Measurements from ENCODE around the gene HOXC4. TPM values are rescaled to one million over a fixed set of nuclear protein-coding genes. Genes with fewer than 3 reads are reported as not detected.

HOXC4 gene
- total RNA-seq, 2 donors from 2014 or later: 1.00 to 1.1 TPM

DNA sequence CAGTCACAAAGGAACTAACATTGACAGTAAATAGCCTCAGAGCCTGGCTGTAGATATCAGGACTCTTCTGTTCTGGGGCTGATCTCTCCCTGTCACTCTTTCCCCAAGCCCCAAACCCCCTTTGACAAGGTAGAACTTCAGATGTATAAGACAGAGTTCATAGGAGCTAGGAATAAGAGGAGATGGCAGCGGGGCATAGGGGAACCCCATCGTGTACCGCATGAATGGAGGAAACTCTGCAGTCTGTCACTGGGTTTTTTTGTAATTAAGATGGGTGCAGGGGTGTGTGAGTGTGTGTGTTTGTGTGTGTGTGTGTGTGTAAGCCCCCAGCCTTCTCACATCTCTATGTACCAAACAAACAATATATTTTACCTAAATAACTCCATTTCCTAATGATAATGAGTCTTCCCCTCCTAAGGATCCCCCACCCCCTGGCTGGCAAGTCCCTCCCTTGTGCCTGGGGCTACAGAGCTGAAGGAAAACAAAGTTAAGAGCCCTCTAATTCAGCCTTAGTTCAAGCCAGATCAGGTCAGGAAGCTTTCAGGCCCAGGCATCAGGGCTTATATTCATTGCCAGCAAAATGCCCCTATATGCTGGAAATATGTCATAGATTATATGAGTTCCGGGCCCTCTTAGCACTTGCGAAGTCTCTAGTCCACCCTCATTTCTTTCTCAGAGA, 9.1 kb upstream of the HOXC4 start:
- H3K4me1 Mint-ChIP-seq (ENCODE audit: low read depth): peaks cover 5% of the 10 kb centered on the region
- no peak overlapping the region for H3K27ac Mint-ChIP-seq
- no peaks in the 10 kb centered on the region for H3K9me3 Mint-ChIP-seq
- H3K27me3 Mint-ChIP-seq (ENCODE audit: low read depth): peaks cover 97% of the 10 kb centered on the region
- no peak for ATAC-seq (replicated peaks in 1 of 2)
- no peak overlapping the region for H3K4me3 Mint-ChIP-seq
- no peaks in the 10 kb centered on the region for H3K36me3 Mint-ChIP-seq (ENCODE audit: insufficient read depth in 2 of 2)
- no peak for DNase-seq

DNA sequence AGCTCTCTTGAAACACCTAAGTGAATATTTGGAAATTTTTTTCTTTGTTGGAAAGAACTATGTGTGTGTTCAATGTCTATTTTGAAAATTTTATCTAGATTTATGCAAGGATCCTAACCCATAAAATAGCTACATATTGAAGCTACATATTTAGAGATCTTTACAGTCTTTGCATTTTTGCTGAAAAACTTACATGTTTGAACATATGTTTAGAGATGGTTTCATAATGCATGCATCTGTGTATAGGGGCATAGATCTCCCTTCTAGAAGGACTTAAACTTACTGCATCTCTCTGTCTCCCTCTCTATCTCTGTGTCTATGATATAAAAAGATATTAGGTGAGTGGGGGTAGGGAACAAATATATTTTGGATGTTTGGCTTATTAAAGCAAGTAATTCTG, 8.2 kb upstream of the HOXC4 start:
- DNase-seq: no peak
- Mint-ChIP-seq H3K36me3 (ENCODE audit: insufficient read depth in 2 of 2) (no peaks in the 10 kb centered on the region), H3K9me3 (no peaks in the 10 kb centered on the region), H3K27me3 (ENCODE audit: low read depth) (peaks cover 97% of the 10 kb centered on the region), H3K4me1 (ENCODE audit: low read depth) (peaks cover 12% of the 10 kb centered on the region), H3K27ac (no peak overlapping the region), H3K4me3 (no peak overlapping the region)
- no peak for ATAC-seq (replicated peaks in 1 of 2)

DNA sequence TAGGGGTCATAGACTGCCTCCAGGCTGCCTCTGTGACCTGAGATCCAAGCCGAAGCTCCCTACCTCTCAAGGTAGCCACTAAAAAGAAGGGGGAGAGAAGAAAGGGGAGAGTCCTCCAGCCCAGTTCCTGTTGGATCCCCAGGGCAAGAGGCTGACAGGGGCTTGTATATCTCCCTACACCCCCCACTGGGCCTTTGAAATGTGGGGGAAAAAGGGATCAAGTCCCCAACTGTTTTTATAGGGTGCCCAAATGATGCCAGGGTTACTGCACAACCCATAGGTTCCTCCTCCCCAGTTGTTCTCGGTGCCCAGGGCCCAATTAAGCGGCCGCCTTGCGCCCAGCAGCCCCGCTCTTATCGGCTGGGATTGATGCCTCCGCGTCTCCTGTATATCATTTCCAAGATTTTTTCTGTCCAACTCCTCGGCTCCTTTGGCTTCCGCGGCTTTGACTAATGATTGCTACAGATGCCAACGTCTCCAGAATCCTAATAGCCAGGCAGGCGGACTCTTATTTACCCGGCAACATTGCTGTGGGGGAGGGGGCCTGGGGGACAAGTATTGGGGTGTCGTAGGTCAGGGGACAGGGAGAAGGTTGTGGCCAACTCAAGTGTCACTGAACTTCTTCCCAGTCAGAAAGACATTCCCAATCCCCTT, 7.6 kb upstream of the HOXC4 start:
- H3K36me3 Mint-ChIP-seq (ENCODE audit: insufficient read depth in 2 of 2): no peaks in the 10 kb centered on the region
- H3K27ac Mint-ChIP-seq: no peak overlapping the region
- no peak for DNase-seq
- H3K27me3 Mint-ChIP-seq (ENCODE audit: low read depth): peaks cover 98% of the 10 kb centered on the region
- no peaks in the 10 kb centered on the region for H3K9me3 Mint-ChIP-seq
- ATAC-seq (replicated peaks in 1 of 2): no peak
- peaks cover 17% of the 10 kb centered on the region for H3K4me1 Mint-ChIP-seq (ENCODE audit: low read depth)
- H3K4me3 Mint-ChIP-seq: no peak overlapping the region

GRCh38 chr12:54046809-54047159, 6.9 kb upstream of the HOXC4 start:
- peak overlapping the region; percentile 63 to 65 for H3K4me3 Mint-ChIP-seq
- DNase-seq (no peak), ATAC-seq (replicated peaks in 1 of 2) (no peak)
- H3K9me3 Mint-ChIP-seq: no peaks in the 10 kb centered on the region
- H3K4me1 Mint-ChIP-seq (ENCODE audit: low read depth): peaks cover 25% of the 10 kb centered on the region
- peaks cover 100% of the 10 kb centered on the region for H3K27me3 Mint-ChIP-seq (ENCODE audit: low read depth)
- H3K36me3 Mint-ChIP-seq (ENCODE audit: insufficient read depth in 2 of 2): no peaks in the 10 kb centered on the region
- H3K27ac Mint-ChIP-seq: no peak overlapping the region

- ATAC-seq (replicated peaks in 1 of 2) (no peak), DNase-seq (no peak)
- H3K36me3 Mint-ChIP-seq (ENCODE audit: insufficient read depth in 2 of 2): no peaks in the 10 kb centered on the region
- H3K27me3 Mint-ChIP-seq (ENCODE audit: low read depth): peaks cover 100% of the 10 kb centered on the region
- no peaks in the 10 kb centered on the region for H3K9me3 Mint-ChIP-seq
- H3K4me3 Mint-ChIP-seq: peak overlapping the region; percentile 63 to 65
- no peak overlapping the region for H3K27ac Mint-ChIP-seq
- peaks cover 30% of the 10 kb centered on the region for H3K4me1 Mint-ChIP-seq (ENCODE audit: low read depth)
Observed at GRCh38 chr12:54047160-54047963, 6.3 kb upstream of the HOXC4 start.

DNA sequence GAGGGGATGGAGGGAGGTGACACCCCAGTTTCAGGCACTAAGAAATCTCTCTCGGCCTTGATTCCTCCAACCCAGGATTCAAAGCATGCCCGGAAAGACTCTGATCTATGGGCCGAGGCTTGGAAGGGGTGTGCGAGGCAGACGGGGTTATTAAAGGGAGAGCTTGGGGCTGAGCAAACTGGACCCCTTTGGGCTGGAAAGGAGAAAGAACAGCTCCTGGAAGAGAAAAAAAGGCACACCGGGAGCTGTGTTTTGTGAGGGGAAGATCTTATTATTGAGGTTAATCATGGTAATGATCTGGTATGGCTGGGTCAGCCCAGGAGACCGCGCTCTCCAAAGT, 5.7 kb upstream of the HOXC4 start:
- no peaks in the 10 kb centered on the region for H3K36me3 Mint-ChIP-seq (ENCODE audit: insufficient read depth in 2 of 2)
- no peak for ATAC-seq (replicated peaks in 1 of 2)
- H3K4me3 Mint-ChIP-seq: peak overlapping the region; percentile 44 to 49
- H3K27me3 Mint-ChIP-seq (ENCODE audit: low read depth): peaks cover 100% of the 10 kb centered on the region
- H3K9me3 Mint-ChIP-seq: no peaks in the 10 kb centered on the region
- H3K4me1 Mint-ChIP-seq (ENCODE audit: low read depth): peaks cover 36% of the 10 kb centered on the region
- no peak overlapping the region for H3K27ac Mint-ChIP-seq
- no peak for DNase-seq

- Mint-ChIP-seq H3K27me3 (ENCODE audit: low read depth) (peaks cover 96% of the 10 kb centered on the region), H3K4me3 (no peak overlapping the region), H3K27ac (no peak overlapping the region), H3K4me1 (ENCODE audit: low read depth) (peaks cover 39% of the 10 kb centered on the region), H3K9me3 (no peaks in the 10 kb centered on the region), H3K36me3 (ENCODE audit: insufficient read depth in 2 of 2) (no peaks in the 10 kb centered on the region)
- DNase-seq: no peak
- no peak for ATAC-seq (replicated peaks in 1 of 2)
Observed at GRCh38 chr12:54048406-54049093, 5.1 kb upstream of the HOXC4 start.

DNA sequence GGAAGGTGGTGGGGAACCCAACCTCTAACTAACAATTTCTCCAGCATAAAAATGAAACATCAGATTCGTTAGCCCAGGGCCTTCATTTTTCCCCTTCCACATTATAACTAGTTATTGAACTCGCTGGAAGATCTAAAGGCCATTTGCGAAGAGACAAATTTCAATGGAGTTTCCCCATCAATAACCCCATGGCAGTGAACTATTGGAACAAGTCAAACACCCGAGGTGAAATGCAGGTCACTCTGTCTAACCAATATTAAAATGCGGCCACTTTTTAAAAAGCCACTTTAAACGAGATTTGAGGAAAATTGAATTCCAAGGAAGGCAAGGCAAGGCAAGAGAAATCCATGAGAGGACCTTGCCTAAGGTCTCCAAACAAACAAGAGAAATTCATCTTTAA, 4.5 kb upstream of the HOXC4 start:
- H3K4me1 Mint-ChIP-seq (ENCODE audit: low read depth): peaks cover 39% of the 10 kb centered on the region
- H3K4me3 Mint-ChIP-seq: no peak overlapping the region
- no peaks in the 10 kb centered on the region for H3K36me3 Mint-ChIP-seq (ENCODE audit: insufficient read depth in 2 of 2)
- no peak overlapping the region for H3K27ac Mint-ChIP-seq
- no peaks in the 10 kb centered on the region for H3K9me3 Mint-ChIP-seq
- ATAC-seq (replicated peaks in 1 of 2): no peak
- DNase-seq: no peak
- H3K27me3 Mint-ChIP-seq (ENCODE audit: low read depth): peaks cover 96% of the 10 kb centered on the region

- DNase-seq: no peak
- no peak for ATAC-seq (replicated peaks in 1 of 2)
- Mint-ChIP-seq H3K27ac (peak overlapping the region; percentile 17), H3K4me1 (ENCODE audit: low read depth) (peaks cover 46% of the 10 kb centered on the region), H3K4me3 (peak overlapping the region; percentile 46 to 61), H3K36me3 (ENCODE audit: insufficient read depth in 2 of 2) (peaks cover 0 to 2% of the 10 kb centered on the region in 2 donors), H3K9me3 (no peaks in the 10 kb centered on the region), H3K27me3 (ENCODE audit: low read depth) (peaks cover 96% of the 10 kb centered on the region)
Observed at GRCh38 chr12:54050482-54050810, 3.2 kb upstream of the HOXC4 start.

GRCh38 chr12:54051026-54051842, 2.4 kb upstream of the HOXC4 start:
- Mint-ChIP-seq H3K4me1 (ENCODE audit: low read depth) (peaks cover 46% of the 10 kb centered on the region), H3K27ac (no peak overlapping the region), H3K9me3 (no peaks in the 10 kb centered on the region), H3K27me3 (ENCODE audit: low read depth) (peaks cover 96% of the 10 kb centered on the region), H3K36me3 (ENCODE audit: insufficient read depth in 2 of 2) (peaks cover 0 to 2% of the 10 kb centered on the region in 2 donors), H3K4me3 (no peak overlapping the region)
- ATAC-seq (replicated peaks in 1 of 2) (no peak), DNase-seq (no peak)

GRCh38 chr12:54051874-54052437, 1.7 kb upstream of the HOXC4 start:
- DNase-seq (no peak), ATAC-seq (replicated peaks in 1 of 2) (no peak)
- Mint-ChIP-seq H3K4me1 (ENCODE audit: low read depth) (peaks cover 43% of the 10 kb centered on the region), H3K9me3 (no peaks in the 10 kb centered on the region), H3K36me3 (ENCODE audit: insufficient read depth in 2 of 2) (peaks cover 0 to 2% of the 10 kb centered on the region in 2 donors), H3K27me3 (ENCODE audit: low read depth) (peaks cover 92% of the 10 kb centered on the region), H3K4me3 (peak overlapping the region; percentile 2 to 74), H3K27ac (no peak overlapping the region)

- H3K4me3 Mint-ChIP-seq: peak overlapping the region; percentile 74
- H3K27ac Mint-ChIP-seq: no peak overlapping the region
- ATAC-seq (replicated peaks in 1 of 2) (peak; percentile 12 to 22), DNase-seq (no peak)
- H3K9me3 Mint-ChIP-seq: no peaks in the 10 kb centered on the region
- peaks cover 92% of the 10 kb centered on the region for H3K27me3 Mint-ChIP-seq (ENCODE audit: low read depth)
- H3K36me3 Mint-ChIP-seq (ENCODE audit: insufficient read depth in 2 of 2): peaks cover 0 to 2% of the 10 kb centered on the region in 2 donors
- H3K4me1 Mint-ChIP-seq (ENCODE audit: low read depth): peaks cover 40% of the 10 kb centered on the region
Observed at GRCh38 chr12:54052438-54053002, 1.1 kb upstream of the HOXC4 start.
